ENCODE results near the gene LRRC8B. TPM values are rescaled to one million over a fixed set of nuclear protein-coding genes. Genes with fewer than 3 reads are reported as not detected.
"Not testable (repeated sequence)": the region's sequence is repeated elsewhere in the genome, so short reads cannot be mapped to it uniquely, and the experiment has no call there.

LRRC8B gene
- total RNA-seq, 2 donors from 2014 or later, result 5.5 to 6.5 TPM

DNA sequence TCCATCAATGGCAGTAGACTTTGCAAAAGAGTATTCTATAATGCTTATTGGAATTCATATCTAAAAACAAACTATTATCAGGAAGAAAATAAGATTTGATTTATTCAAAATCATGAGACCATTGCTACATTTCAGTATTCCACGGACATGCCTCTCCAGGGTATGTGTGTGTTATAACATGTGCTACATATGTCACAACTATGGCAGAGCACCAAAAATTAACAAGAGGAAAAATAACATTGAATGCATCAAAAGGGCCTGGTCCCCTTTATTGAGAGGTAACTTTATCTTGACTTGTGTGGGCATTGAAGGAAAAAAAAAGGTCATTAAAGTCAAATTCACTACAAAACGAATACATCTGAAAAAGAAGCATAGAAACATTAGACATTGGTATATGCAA, 22.6 kb upstream of the LRRC8B start:
- H3K4me1 ChIP-seq (ENCODE audit: control insufficient read depth in 1 of 2, low read depth in 2 of 2), result no peaks in the 10 kb centered on the region
- DNase-seq (ENCODE audit: low spot score) (no peak), ATAC-seq (ENCODE audit: insufficient number of reproducible peaks, low FRiP score, low read depth) (no peak)
- TF ChIP-seq, protein P1, sequence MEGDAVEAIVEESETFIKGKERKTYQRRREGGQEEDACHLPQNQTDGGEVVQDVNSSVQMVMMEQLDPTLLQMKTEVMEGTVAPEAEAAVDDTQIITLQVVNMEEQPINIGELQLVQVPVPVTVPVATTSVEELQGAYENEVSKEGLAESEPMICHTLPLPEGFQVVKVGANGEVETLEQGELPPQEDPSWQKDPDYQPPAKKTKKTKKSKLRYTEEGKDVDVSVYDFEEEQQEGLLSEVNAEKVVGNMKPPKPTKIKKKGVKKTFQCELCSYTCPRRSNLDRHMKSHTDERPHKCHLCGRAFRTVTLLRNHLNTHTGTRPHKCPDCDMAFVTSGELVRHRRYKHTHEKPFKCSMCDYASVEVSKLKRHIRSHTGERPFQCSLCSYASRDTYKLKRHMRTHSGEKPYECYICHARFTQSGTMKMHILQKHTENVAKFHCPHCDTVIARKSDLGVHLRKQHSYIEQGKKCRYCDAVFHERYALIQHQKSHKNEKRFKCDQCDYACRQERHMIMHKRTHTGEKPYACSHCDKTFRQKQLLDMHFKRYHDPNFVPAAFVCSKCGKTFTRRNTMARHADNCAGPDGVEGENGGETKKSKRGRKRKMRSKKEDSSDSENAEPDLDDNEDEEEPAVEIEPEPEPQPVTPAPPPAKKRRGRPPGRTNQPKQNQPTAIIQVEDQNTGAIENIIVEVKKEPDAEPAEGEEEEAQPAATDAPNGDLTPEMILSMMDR (IDR thresholded peaks at IDR 0.05), result no peak
- H3K27ac ChIP-seq, result no peak overlapping the region
- no peaks in the 10 kb centered on the region for H3K27me3 ChIP-seq (replicated peaks; ENCODE audit: insufficient read depth)
- no peaks in the 10 kb centered on the region for H3K36me3 ChIP-seq
- no peaks in the 10 kb centered on the region for H3K9me3 ChIP-seq
- H3K4me3 ChIP-seq, result no peak overlapping the region

DNA sequence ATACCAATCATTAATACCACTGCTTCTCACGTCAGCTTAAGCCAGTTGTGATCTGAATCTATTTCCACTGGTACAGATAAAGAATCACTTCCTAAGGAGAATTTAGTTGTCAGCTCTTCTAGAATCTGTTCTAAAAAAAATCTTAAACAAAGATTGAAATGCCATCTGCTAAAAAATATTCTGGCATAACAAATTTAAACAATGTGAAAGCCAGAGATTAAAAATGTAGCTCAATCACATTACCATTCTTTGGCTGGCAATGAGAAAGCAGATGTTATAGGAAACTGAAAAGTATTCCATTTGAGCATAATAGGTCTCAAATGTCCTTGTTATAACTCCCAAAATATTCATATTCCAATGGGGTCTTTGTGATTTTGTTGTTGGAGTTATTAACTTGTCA, 21.7 kb upstream of the LRRC8B start:
- H3K27ac ChIP-seq, result no peak overlapping the region
- no peaks in the 10 kb centered on the region for H3K36me3 ChIP-seq
- H3K27me3 ChIP-seq (replicated peaks; ENCODE audit: insufficient read depth), result no peaks in the 10 kb centered on the region
- ATAC-seq (ENCODE audit: insufficient number of reproducible peaks, low FRiP score, low read depth) (no peak), DNase-seq (ENCODE audit: low spot score) (no peak)
- H3K4me3 ChIP-seq, result no peak overlapping the region
- H3K4me1 ChIP-seq (ENCODE audit: control insufficient read depth in 1 of 2, low read depth in 2 of 2), result no peaks in the 10 kb centered on the region
- no peaks in the 10 kb centered on the region for H3K9me3 ChIP-seq
- TF ChIP-seq, protein P1 (IDR thresholded peaks at IDR 0.05), result no peak

DNA sequence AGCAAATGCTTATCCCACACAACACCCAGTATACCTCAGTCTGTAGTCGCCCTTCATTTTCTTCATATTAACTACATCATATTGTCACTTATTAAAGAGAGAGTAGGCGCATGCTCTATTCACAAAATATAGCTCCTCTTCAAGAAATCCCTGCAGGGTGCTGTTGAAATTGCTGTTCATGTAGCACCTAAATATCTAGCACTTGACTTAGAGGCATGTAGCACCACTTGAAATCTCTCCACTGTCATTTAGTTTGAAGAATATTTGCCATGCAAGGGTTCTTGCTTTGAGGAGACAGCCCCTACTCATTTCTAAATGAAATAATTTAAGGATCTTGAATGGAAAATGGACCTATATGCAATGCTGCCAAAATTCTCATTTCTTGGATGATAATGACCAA, 20.9 kb upstream of the LRRC8B start:
- H3K27me3 ChIP-seq (replicated peaks; ENCODE audit: insufficient read depth), result no peaks in the 10 kb centered on the region
- no peaks in the 10 kb centered on the region for H3K4me1 ChIP-seq (ENCODE audit: control insufficient read depth in 1 of 2, low read depth in 2 of 2)
- DNase-seq (ENCODE audit: low spot score) (no peak), ATAC-seq (ENCODE audit: insufficient number of reproducible peaks, low FRiP score, low read depth) (no peak)
- H3K27ac ChIP-seq, result no peak overlapping the region
- TF ChIP-seq, protein P1 (IDR thresholded peaks at IDR 0.05), result no peak
- H3K4me3 ChIP-seq, result no peak overlapping the region
- no peaks in the 10 kb centered on the region for H3K9me3 ChIP-seq
- no peaks in the 10 kb centered on the region for H3K36me3 ChIP-seq

DNA sequence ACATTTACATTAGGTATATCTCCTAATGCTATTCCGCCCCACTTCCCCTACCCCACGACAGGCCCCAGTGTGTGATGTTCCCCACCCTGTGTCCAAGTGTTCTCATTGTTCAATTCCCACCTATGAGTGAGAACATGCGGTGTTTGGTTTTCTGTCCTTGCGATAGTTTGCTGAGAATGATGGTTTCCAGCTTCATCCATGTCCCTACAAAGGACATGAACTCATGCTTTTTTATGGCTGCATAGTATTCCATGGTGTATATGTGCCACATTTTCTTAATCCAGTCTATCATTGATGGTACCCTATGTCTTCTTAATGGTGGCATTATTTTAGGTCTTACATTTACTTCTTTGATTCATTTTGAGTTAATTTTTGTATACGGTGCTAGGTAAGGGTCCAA, 14.6 kb upstream of the LRRC8B start:
- not testable (repeated sequence) for H3K27ac ChIP-seq; H3K4me1 ChIP-seq (ENCODE audit: control insufficient read depth in 1 of 2, low read depth in 2 of 2); DNase-seq (ENCODE audit: low spot score); H3K9me3 ChIP-seq; H3K4me3 ChIP-seq; ATAC-seq (ENCODE audit: insufficient number of reproducible peaks, low FRiP score, low read depth); H3K36me3 ChIP-seq; H3K27me3 ChIP-seq (replicated peaks; ENCODE audit: insufficient read depth)

DNA sequence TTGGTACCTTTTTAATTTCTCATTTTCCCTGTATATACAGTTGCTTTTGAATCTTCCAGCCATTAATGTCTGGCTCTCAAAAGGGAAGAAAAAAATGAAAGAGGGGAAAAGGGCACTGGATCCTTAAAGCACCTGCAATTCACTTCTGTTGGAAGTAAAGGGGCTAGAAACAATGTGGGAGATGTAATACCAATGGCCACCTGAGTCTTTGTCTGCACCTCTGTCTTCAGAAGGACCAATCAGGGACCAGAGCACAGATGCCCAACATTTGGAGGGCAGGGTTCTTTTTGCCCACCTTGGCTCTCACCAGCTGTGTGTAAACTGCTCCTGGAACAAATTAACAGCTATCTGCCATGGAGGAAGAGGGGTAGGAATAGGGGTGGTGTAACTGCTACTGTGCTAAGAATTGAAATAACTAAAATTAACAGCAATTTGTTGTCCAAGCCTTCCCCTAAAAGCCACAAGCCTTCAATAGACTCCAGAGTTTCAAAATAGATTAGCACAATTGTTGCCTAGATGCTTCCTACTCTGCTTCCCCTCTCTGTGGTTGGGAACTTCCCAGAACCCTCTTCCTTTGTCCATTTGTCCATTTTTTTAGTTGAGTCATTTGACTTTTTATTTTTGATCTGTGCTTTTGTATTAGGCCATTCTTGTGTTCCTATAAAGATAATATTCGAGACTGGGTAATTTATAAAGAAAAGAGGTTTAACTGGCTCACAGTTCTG, 11.5 kb upstream of the LRRC8B start:
- ATAC-seq (ENCODE audit: insufficient number of reproducible peaks, low FRiP score, low read depth) (no peak), DNase-seq (ENCODE audit: low spot score) (no peak)
- Histone ChIP-seq H3K9me3 (no peaks in the 10 kb centered on the region), H3K27ac (no peak overlapping the region), H3K4me3 (no peak overlapping the region), H3K27me3 (replicated peaks; ENCODE audit: insufficient read depth) (no peaks in the 10 kb centered on the region), H3K4me1 (ENCODE audit: control insufficient read depth in 1 of 2, low read depth in 2 of 2) (no peaks in the 10 kb centered on the region), H3K36me3 (no peaks in the 10 kb centered on the region)
- TF ChIP-seq, protein P1 (IDR thresholded peaks at IDR 0.05), result no peak

DNA sequence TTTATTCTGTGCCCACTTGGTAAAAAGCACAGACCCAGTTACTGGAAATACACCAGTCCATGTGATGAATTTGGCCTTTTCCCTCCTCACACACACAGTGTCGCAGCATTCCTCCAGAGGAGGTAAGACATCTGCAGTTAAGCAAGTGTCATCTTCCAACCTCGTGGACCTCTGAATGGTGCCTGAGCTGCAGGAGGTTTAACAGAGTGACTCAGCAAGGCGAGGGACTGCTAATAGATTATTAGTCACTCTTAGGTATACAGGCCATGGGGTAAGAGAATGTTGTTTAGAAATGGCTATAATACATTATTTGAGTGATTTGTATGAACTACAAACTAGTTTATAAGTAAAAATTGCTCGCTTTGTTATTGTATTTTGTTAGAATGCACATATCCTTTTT, 8.6 kb upstream of the LRRC8B start:
- no peaks in the 10 kb centered on the region for H3K9me3 ChIP-seq
- H3K27me3 ChIP-seq (replicated peaks; ENCODE audit: insufficient read depth), result no peaks in the 10 kb centered on the region
- H3K4me3 ChIP-seq, result no peak overlapping the region
- H3K4me1 ChIP-seq (ENCODE audit: control insufficient read depth in 1 of 2, low read depth in 2 of 2), result no peaks in the 10 kb centered on the region
- no peak overlapping the region for H3K27ac ChIP-seq
- H3K36me3 ChIP-seq, result no peaks in the 10 kb centered on the region
- no peak for ATAC-seq (ENCODE audit: insufficient number of reproducible peaks, low FRiP score, low read depth)
- DNase-seq (ENCODE audit: low spot score), result no peak
- TF ChIP-seq, protein P1 (IDR thresholded peaks at IDR 0.05), result no peak

All from thoracic aorta (tissue), 2 donors.